HL-60 (cell line): ENCODE data around the gene SF3B2.

Source experiments
- CTCF ChIP-seq: IDR thresholded peaks from one replicate; pipeline ENCODE4 v1.5.1; 2011; ENCODE audit warnings: low read length, control low read depth, inconsistent platforms; ENCODE audit not compliant: insufficient read depth
- GABPA ChIP-seq: IDR thresholded peaks from 2 replicates; pipeline ENCODE4 v1.6.1; 2012; ENCODE audit warnings: low read depth
- REST ChIP-seq: IDR thresholded peaks from 2 replicates; pipeline ENCODE4 v1.6.1; 2012; ENCODE audit warnings: low read depth; ENCODE audit not compliant: insufficient replicate concordance

GRCh38 chr11:66055021-66055420 is 2.9 kb downstream of the SF3B2 start:
- TF ChIP-seq GABPA (no peak), CTCF (no peak), REST (no peak)
